ENCODE results near the gene GLDN. TPM values are rescaled to one million over a fixed set of nuclear protein-coding genes. Genes with fewer than 3 reads are reported as not detected.
A peak's percentile ranks its signal among the peaks of the same experiment; 100 is the strongest.
"Not testable (repeated sequence)": the region's sequence is repeated elsewhere in the genome, so short reads cannot be mapped to it uniquely, and the experiment has no call there.

The GLDN gene
- total RNA-seq, 1 donor from 2014 or later, result 0.26 TPM

GRCh38 chr15:51416129-51416528 is 74.7 kb downstream of the GLDN start:
- no peak for TF ChIP-seq CTCF (IDR thresholded peaks at IDR 0.05; ENCODE audit: insufficient read depth, low read length, severe bottlenecking)
- no peak for DNase-seq (ENCODE audit: low read depth)
- Histone ChIP-seq H3K27me3 (ENCODE audit: control insufficient read depth, insufficient read depth, low read length) (no peaks in the 10 kb centered on the region), H3K36me3 (ENCODE audit: control insufficient read depth, insufficient read depth, low read length) (no peaks in the 10 kb centered on the region), H3K4me3 (ENCODE audit: low read depth, low read length) (no peak overlapping the region)
- FAIRE-seq, result no peak

GRCh38 chr15:51423040-51423439 is 81.6 kb downstream of the GLDN start:
- not testable (repeated sequence) for H3K27me3 ChIP-seq (ENCODE audit: control insufficient read depth, insufficient read depth, low read length); FAIRE-seq; H3K4me3 ChIP-seq (ENCODE audit: low read depth, low read length); DNase-seq (ENCODE audit: low read depth); H3K36me3 ChIP-seq (ENCODE audit: control insufficient read depth, insufficient read depth, low read length)

- H3K36me3 ChIP-seq (ENCODE audit: control insufficient read depth, insufficient read depth, low read length), result no peaks in the 10 kb centered on the region
- no peak overlapping the region for H3K4me3 ChIP-seq (ENCODE audit: low read depth, low read length)
- no peak for TF ChIP-seq CTCF (IDR thresholded peaks at IDR 0.05; ENCODE audit: insufficient read depth, low read length, severe bottlenecking)
- DNase-seq (ENCODE audit: low read depth) (no peak), FAIRE-seq (no peak)
- H3K27me3 ChIP-seq (ENCODE audit: control insufficient read depth, insufficient read depth, low read length), result no peaks in the 10 kb centered on the region
Measured at GRCh38 chr15:51424780-51425179, 83.3 kb downstream of the GLDN start.

GRCh38 chr15:51425517-51426040 is 84.1 kb downstream of the GLDN start:
- no peaks in the 10 kb centered on the region for H3K27me3 ChIP-seq (ENCODE audit: control insufficient read depth, insufficient read depth, low read length)
- DNase-seq (ENCODE audit: low read depth) (peak; percentile 20), FAIRE-seq (no peak)
- no peak overlapping the region for H3K4me3 ChIP-seq (ENCODE audit: low read depth, low read length)
- H3K36me3 ChIP-seq (ENCODE audit: control insufficient read depth, insufficient read depth, low read length), result no peaks in the 10 kb centered on the region
- TF ChIP-seq CTCF (IDR thresholded peaks at IDR 0.05; ENCODE audit: insufficient read depth, low read length, severe bottlenecking), result no peak

- no peak for TF ChIP-seq CTCF (IDR thresholded peaks at IDR 0.05; ENCODE audit: insufficient read depth, low read length, severe bottlenecking)
- Histone ChIP-seq H3K4me3 (ENCODE audit: low read depth, low read length) (no peak overlapping the region), H3K36me3 (ENCODE audit: control insufficient read depth, insufficient read depth, low read length) (no peaks in the 10 kb centered on the region), H3K27me3 (ENCODE audit: control insufficient read depth, insufficient read depth, low read length) (no peaks in the 10 kb centered on the region)
- FAIRE-seq, result no peak
- DNase-seq (ENCODE audit: low read depth), result no peak
Measured at GRCh38 chr15:51438526-51438925, 97.1 kb downstream of the GLDN start.

GRCh38 chr15:51443282-51443914 is 101.9 kb downstream of the GLDN start:
- DNase-seq (ENCODE audit: low read depth) (no peak), FAIRE-seq (no peak)
- H3K4me3 ChIP-seq (ENCODE audit: low read depth, low read length), result no peak overlapping the region
- no peaks in the 10 kb centered on the region for H3K36me3 ChIP-seq (ENCODE audit: control insufficient read depth, insufficient read depth, low read length)
- TF ChIP-seq CTCF (IDR thresholded peaks at IDR 0.05; ENCODE audit: insufficient read depth, low read length, severe bottlenecking), result no peak
- no peaks in the 10 kb centered on the region for H3K27me3 ChIP-seq (ENCODE audit: control insufficient read depth, insufficient read depth, low read length)

Data from bronchial epithelial cell (primary cell).